Activated CD8-positive, alpha-beta memory T cell treated with anti-CD3 and anti-CD28 coated beads, Interleukin-2, amount 50 U/mL, for 24 hours (primary cell): ENCODE results near the gene DCLK3.

Experiments used
- DNase-seq: peaks from one replicate; pipeline ENCODE4 v3.0.0-alpha.2; 2020; ENCODE audit errors: extremely low read depth

DCLK3 gene

GRCh38 chr3:36763850-36764703 is at the start of gene DCLK3:
TSS of gene DCLK3 (minus strand) at chr3:36764553. CDS start at chr3:36764263, 290 bp downstream.
- DNase-seq, result no peak

- no peak for DNase-seq
Measured at GRCh38 chr3:36813305-36813704, 49.0 kb upstream of the DCLK3 start.

- no peak for DNase-seq
Measured at GRCh38 chr3:36812240-36812639, 47.9 kb upstream of the DCLK3 start.

GRCh38 chr3:36811768-36812167 is 47.4 kb upstream of the DCLK3 start:
- no peak for DNase-seq

GRCh38 chr3:36804295-36805055 is 40.1 kb upstream of the DCLK3 start:
- no peak for DNase-seq

- DNase-seq, result no peak
Measured at GRCh38 chr3:36803091-36803791, 38.9 kb upstream of the DCLK3 start.

GRCh38 chr3:36800533-36801116 is 36.3 kb upstream of the DCLK3 start:
- no peak for DNase-seq

- DNase-seq, result no peak
Measured at GRCh38 chr3:36796881-36797280, 32.5 kb upstream of the DCLK3 start.

- no peak for DNase-seq
Measured at GRCh38 chr3:36796161-36796560, 31.8 kb upstream of the DCLK3 start.

- DNase-seq, result no peak
Measured at GRCh38 chr3:36795622-36796021, 31.3 kb upstream of the DCLK3 start.

- no peak for DNase-seq
Measured at GRCh38 chr3:36792342-36792741, 28.0 kb upstream of the DCLK3 start.

- DNase-seq, result no peak
Measured at GRCh38 chr3:36790765-36791164, 26.4 kb upstream of the DCLK3 start.

- DNase-seq, result no peak
Measured at GRCh38 chr3:36786921-36787890, 22.9 kb upstream of the DCLK3 start.

GRCh38 chr3:36784138-36784635 is 19.8 kb upstream of the DCLK3 start:
- no peak for DNase-seq

GRCh38 chr3:36777424-36778218 is 13.3 kb upstream of the DCLK3 start:
- no peak for DNase-seq

- DNase-seq, result no peak
Measured at GRCh38 chr3:36776436-36776835, 12.1 kb upstream of the DCLK3 start.

- DNase-seq, result no peak
Measured at GRCh38 chr3:36774052-36774451, 9.7 kb upstream of the DCLK3 start.

- no peak for DNase-seq
Measured at GRCh38 chr3:36771931-36772330, 7.6 kb upstream of the DCLK3 start.

- no peak for DNase-seq
Measured at GRCh38 chr3:36769926-36770325, 5.6 kb upstream of the DCLK3 start.

GRCh38 chr3:36765104-36765503 is 751 bp upstream of the DCLK3 start:
- no peak for DNase-seq
